OCI-LY1 (cell line): ENCODE results near the gene ITLN1.

Experiments
- CTCF ChIP-seq: fragments of 200-600 bp; sonication (generic), shearing (Covaris generic); IDR thresholded peaks from 2 replicates; pipeline ENCODE4 v1.5.1; 2017; ENCODE audit warnings: mild to moderate bottlenecking, antibody characterized with exemption, low read length, moderate library complexity, mixed read lengths
- EZH2 ChIP-seq: fragments of 200-600 bp; sonication (generic), shearing (Covaris generic); IDR thresholded peaks from 2 replicates; pipeline ENCODE4 v1.8.0; 2017; ENCODE audit warnings: borderline replicate concordance, mixed run types, mild to moderate bottlenecking, antibody characterized with exemption, low read length, moderate library complexity, mixed read lengths

- TF ChIP-seq EZH2 (no peak), CTCF (no peak)
These were observed 22.5 kb downstream of the ITLN1 start, which contains the start of gene CD244 for GRCh38 chr1:160862203-160863060.
